Psoas muscle (tissue), 8 donors: Measurements from ENCODE around the gene AUTS2. TPM values are rescaled to one million over a fixed set of nuclear protein-coding genes. Genes with fewer than 3 reads are reported as not detected.

ENCODE experiments used
- ATAC-seq, 4 donors: fragments of 200-7000 bp; cut with Tn5 transposase; one replicate each; pipeline ENCODE4 v1.9.1; 2020; ENCODE audit warnings: moderate library complexity in 3 of 4, mild to moderate bottlenecking in 2 of 4
- DNase-seq, 2 donors: peaks; one replicate each; pipeline ENCODE4 v3.0.0-alpha.2; 2020
- H3K27ac ChIP-seq: fragments of 200-600 bp; one replicate; pipeline ENCODE4 v1.8.0; 2022
- H3K27me3 ChIP-seq, 3 donors: fragments of 200-600 bp in 1 of 3; one replicate each; pipeline versions ENCODE4 v1.6.1 to v1.8.0; 2013 to 2022; ENCODE audit warnings: low read length in 2 of 3, mild to moderate bottlenecking in 2 of 3, moderate library complexity in 1 of 3; ENCODE audit not compliant: insufficient read depth in 3 of 3
- H3K36me3 ChIP-seq, 2 donors: fragments of 200-600 bp in 1 of 2; one replicate each; pipeline versions ENCODE4 v1.6.1 to v1.8.0; 2013 to 2022; ENCODE audit warnings: low read depth in 1 of 2, mild to moderate bottlenecking in 1 of 2, moderate library complexity in 1 of 2; ENCODE audit not compliant: insufficient read depth in 1 of 2
- H3K4me1 ChIP-seq: fragments of 200-600 bp; one replicate; pipeline ENCODE4 v1.8.0; 2022
- H3K4me3 ChIP-seq: fragments of 200-600 bp; one replicate; pipeline ENCODE4 v1.8.0; 2022; ENCODE audit warnings: mild to moderate bottlenecking
- H3K9me3 ChIP-seq: fragments of 200-600 bp; one replicate; pipeline ENCODE4 v1.8.0; 2022
- CTCF ChIP-seq: fragments of 200-600 bp; IDR thresholded peaks from one replicate; pipeline ENCODE4 v1.8.0; 2022; ENCODE audit warnings: antibody characterized with exemption
- WGBS, 3 donors: extraction: QIAGEN DNeasy Blood & Tissue Kit; methylation state at CpG; one replicate each; pipeline versions ENCODE4 v1.1.6 to v1.1.7; 2013; 5-methylcytosine and 5-hydroxymethylcytosine counted together
- intact Hi-C, 2 donors: fragments of 100-400 bp; cut with DNase I; formaldehyde crosslinking; loops; one replicate each; pipeline versions ENCODE4 v1.11.0 to v1.14.2; 2022
- polyA plus RNA-seq, 3 donors: library from polyadenylated mRNA; stranded (reverse); fragments of 200-250 nt; gene quantifications; one replicate each; pipeline ENCODE4 v1.2.3, GENCODE V29; 2013
- total RNA-seq, 4 donors: library from RNA; stranded (reverse); fragmentation: NEBNext Ultra II Directional in 2 of 4; extraction: Animal tissue kit (Norgen Biotek cat#: 25700) in 2 of 4; gene quantifications; one replicate each; pipeline versions ENCODE4 v1.2.1 to v1.2.4, GENCODE V29; 2021 to 2023
- donor health status: healthy with polysubstance abuse.
- donor health status: DM: no; HTN: no; CAD: no; lungs with moderate emphysema.
- donor health status: Bipolar disorder and iron deficiency.
- donor health status: healthy.
- donor health status: DM: yes; HTN: yes; CAD: no.
- donor health status: DM: no; HTN: no; CAD: no.
- donor health status: DM: no; HTN: no; CAD: no.
- donor health status: DM: yes; HTN: yes; CAD: no.

Gene AUTS2
- total and polyA plus RNA-seq, 7 donors, result 5.0 to 33.5 (median 14.3) TPM

- intact Hi-C loops, result no loop called here
- DNase-seq (no peak), ATAC-seq (no peak)
- Histone ChIP-seq H3K4me1 (peaks cover 12% of the 10 kb centered on the region), H3K27ac (no peak overlapping the region), H3K4me3 (no peak overlapping the region), H3K36me3 (no peaks in the 10 kb centered on the region), H3K9me3 (no peaks in the 10 kb centered on the region), H3K27me3 (no peaks in the 10 kb centered on the region)
- WGBS, 3 donors, result 92 to 96% (median 96%) methylated on average over 6 of the region's 6 CpGs
- TF ChIP-seq CTCF, result no peak
Measured at GRCh38 chr7:69625238-69625637, 27.0 kb downstream of the AUTS2 start.

GRCh38 chr7:69625798-69626197 is 27.5 kb downstream of the AUTS2 start:
- no peaks in the 10 kb centered on the region for H3K9me3 ChIP-seq
- H3K27me3 ChIP-seq, result no peaks in the 10 kb centered on the region
- no peaks in the 10 kb centered on the region for H3K36me3 ChIP-seq
- no peak for TF ChIP-seq CTCF
- no peak for DNase-seq
- H3K27ac ChIP-seq, result no peak overlapping the region
- H3K4me3 ChIP-seq, result no peak overlapping the region
- no peak for ATAC-seq
- WGBS, 3 donors, result 85 to 89% (median 88%) methylated on average over 2 of the region's 2 CpGs
- H3K4me1 ChIP-seq, result peaks cover 7% of the 10 kb centered on the region
- intact Hi-C loops, result no loop called here

- 55 to 62% (median 56%) methylated on average over 5 of the region's 5 CpGs for WGBS, 3 donors
- Histone ChIP-seq H3K27me3 (no peaks in the 10 kb centered on the region), H3K9me3 (no peaks in the 10 kb centered on the region)
Measured at GRCh38 chr7:69630292-69630691, 32.0 kb downstream of the AUTS2 start.

GRCh38 chr7:69631131-69631530 is 32.9 kb downstream of the AUTS2 start:
- no peaks in the 10 kb centered on the region for H3K4me1 ChIP-seq

More at GRCh38 chr7:69630292-69630691, 32.0 kb downstream of the AUTS2 start:
- Histone ChIP-seq H3K4me1 (no peaks in the 10 kb centered on the region), H3K4me3 (no peak overlapping the region), H3K36me3 (no peaks in the 10 kb centered on the region), H3K27ac (no peak overlapping the region)
- DNase-seq (no peak), ATAC-seq (no peak)
- no peak for TF ChIP-seq CTCF
- intact Hi-C loops, result no loop called here

More at GRCh38 chr7:69631131-69631530, 32.9 kb downstream of the AUTS2 start:
- H3K27ac ChIP-seq, result no peak overlapping the region
- intact Hi-C loops, result no loop called here
- H3K9me3 ChIP-seq, result no peaks in the 10 kb centered on the region
- no peak overlapping the region for H3K4me3 ChIP-seq
- ATAC-seq (no peak), DNase-seq (no peak)
- TF ChIP-seq CTCF, result no peak
- no peaks in the 10 kb centered on the region for H3K27me3 ChIP-seq
- WGBS, 3 donors, result 87 to 91% (median 89%) methylated on average over 3 of the region's 3 CpGs
- no peaks in the 10 kb centered on the region for H3K36me3 ChIP-seq
